ENCODE measurements around the gene SYCP1.

DNA sequence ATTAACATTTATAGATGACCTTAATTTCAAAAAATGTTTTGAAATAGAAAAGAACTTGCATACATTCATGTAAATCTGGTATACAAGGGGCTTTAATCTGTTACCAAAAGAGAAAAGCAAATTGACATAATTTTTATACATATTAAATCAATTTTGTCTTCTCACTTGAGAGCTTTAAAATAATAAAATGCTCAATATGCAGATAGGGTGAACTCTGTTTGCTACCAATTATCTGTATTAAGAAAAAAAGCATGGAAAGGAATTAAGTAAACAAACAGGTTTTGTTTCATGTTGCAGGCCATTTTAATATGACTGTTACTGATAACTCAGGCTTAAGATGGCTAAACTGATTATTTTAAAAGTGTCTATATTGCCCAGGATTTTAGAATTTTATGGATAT lies 168.9 kb downstream of the SYCP1 start:
- TF ChIP-seq, protein P1, sequence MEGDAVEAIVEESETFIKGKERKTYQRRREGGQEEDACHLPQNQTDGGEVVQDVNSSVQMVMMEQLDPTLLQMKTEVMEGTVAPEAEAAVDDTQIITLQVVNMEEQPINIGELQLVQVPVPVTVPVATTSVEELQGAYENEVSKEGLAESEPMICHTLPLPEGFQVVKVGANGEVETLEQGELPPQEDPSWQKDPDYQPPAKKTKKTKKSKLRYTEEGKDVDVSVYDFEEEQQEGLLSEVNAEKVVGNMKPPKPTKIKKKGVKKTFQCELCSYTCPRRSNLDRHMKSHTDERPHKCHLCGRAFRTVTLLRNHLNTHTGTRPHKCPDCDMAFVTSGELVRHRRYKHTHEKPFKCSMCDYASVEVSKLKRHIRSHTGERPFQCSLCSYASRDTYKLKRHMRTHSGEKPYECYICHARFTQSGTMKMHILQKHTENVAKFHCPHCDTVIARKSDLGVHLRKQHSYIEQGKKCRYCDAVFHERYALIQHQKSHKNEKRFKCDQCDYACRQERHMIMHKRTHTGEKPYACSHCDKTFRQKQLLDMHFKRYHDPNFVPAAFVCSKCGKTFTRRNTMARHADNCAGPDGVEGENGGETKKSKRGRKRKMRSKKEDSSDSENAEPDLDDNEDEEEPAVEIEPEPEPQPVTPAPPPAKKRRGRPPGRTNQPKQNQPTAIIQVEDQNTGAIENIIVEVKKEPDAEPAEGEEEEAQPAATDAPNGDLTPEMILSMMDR (IDR thresholded peaks at IDR 0.05): no peak
- TF ChIP-seq POLR2A (IDR thresholded peaks at IDR 0.05): no peak
